Measurements from ENCODE around the gene FBXW11.
A peak's percentile ranks its signal among the peaks of the same experiment; 100 is the strongest.

FBXW11 gene

GRCh38 chr5:171965745-171966144 lies 40.7 kb downstream of the FBXW11 start:
- DNase-seq, result peak; percentile 57 to 67
- no peak for TF ChIP-seq POLR2A (IDR thresholded peaks at IDR 0.05; ENCODE audit: low read length)
- no peak for TF ChIP-seq GATA1 (IDR thresholded peaks at IDR 0.05; ENCODE audit: low read depth, low read length)

- no peak for DNase-seq
- TF ChIP-seq GATA1 (IDR thresholded peaks at IDR 0.05; ENCODE audit: low read depth, low read length), result no peak
Measured at GRCh38 chr5:171963416-171963815, 43.0 kb downstream of the FBXW11 start.

- DNase-seq, result peak; percentile 14 to 72
- TF ChIP-seq POLR2A (IDR thresholded peaks at IDR 0.05; ENCODE audit: low read length), result no peak
- TF ChIP-seq GATA1 (IDR thresholded peaks at IDR 0.05; ENCODE audit: low read depth, low read length), result no peak
Measured at GRCh38 chr5:171961117-171961516, 45.3 kb downstream of the FBXW11 start.

- DNase-seq, result no peak
Measured at GRCh38 chr5:171957591-171958251, 48.7 kb downstream of the FBXW11 start.

GRCh38 chr5:171956887-171957495 lies 49.4 kb downstream of the FBXW11 start:
- DNase-seq, result no peak
- TF ChIP-seq POLR2A (IDR thresholded peaks at IDR 0.05; ENCODE audit: low read length) (no peak), GATA1 (IDR thresholded peaks at IDR 0.05; ENCODE audit: low read depth, low read length) (no peak)

More at GRCh38 chr5:171957591-171958251, 48.7 kb downstream of the FBXW11 start:
- TF ChIP-seq POLR2A (IDR thresholded peaks at IDR 0.05; ENCODE audit: low read length), result no peak
- no peak for TF ChIP-seq GATA1 (IDR thresholded peaks at IDR 0.05; ENCODE audit: low read depth, low read length)

- TF ChIP-seq POLR2A (IDR thresholded peaks at IDR 0.05; ENCODE audit: low read length) (no peak), GATA1 (IDR thresholded peaks at IDR 0.05; ENCODE audit: low read depth, low read length) (no peak)
- DNase-seq, result peak in 1 of 2 experiments; percentile 16
Measured at GRCh38 chr5:171956314-171956713, 50.1 kb downstream of the FBXW11 start.

GRCh38 chr5:171955761-171956160 lies 50.7 kb downstream of the FBXW11 start:
- DNase-seq, result no peak
- TF ChIP-seq GATA1 (IDR thresholded peaks at IDR 0.05; ENCODE audit: low read depth, low read length) (no peak), POLR2A (IDR thresholded peaks at IDR 0.05; ENCODE audit: low read length) (no peak)

GRCh38 chr5:171954721-171955120 lies 51.7 kb downstream of the FBXW11 start:
- no peak for TF ChIP-seq POLR2A (IDR thresholded peaks at IDR 0.05; ENCODE audit: low read length)
- TF ChIP-seq GATA1 (IDR thresholded peaks at IDR 0.05; ENCODE audit: low read depth, low read length), result no peak
- DNase-seq, result peak in 1 of 2 experiments; percentile 40

- DNase-seq, result peak; percentile 91 to 92
- TF ChIP-seq GATA1 (IDR thresholded peaks at IDR 0.05; ENCODE audit: low read depth, low read length) (no peak), POLR2A (IDR thresholded peaks at IDR 0.05; ENCODE audit: low read length) (peak; percentile 37)
Measured at GRCh38 chr5:171953860-171954701, 52.4 kb downstream of the FBXW11 start.

- TF ChIP-seq POLR2A (IDR thresholded peaks at IDR 0.05; ENCODE audit: low read length), result no peak
- no peak for TF ChIP-seq GATA1 (IDR thresholded peaks at IDR 0.05; ENCODE audit: low read depth, low read length)
- no peak for DNase-seq
Measured at GRCh38 chr5:171952021-171952420, 54.4 kb downstream of the FBXW11 start.

GRCh38 chr5:171951218-171951617 lies 55.2 kb downstream of the FBXW11 start:
- TF ChIP-seq GATA1 (IDR thresholded peaks at IDR 0.05; ENCODE audit: low read depth, low read length), result no peak
- no peak for TF ChIP-seq POLR2A (IDR thresholded peaks at IDR 0.05; ENCODE audit: low read length)
- DNase-seq, result no peak

GRCh38 chr5:171946000-171946781 lies 60.2 kb downstream of the FBXW11 start:
- no peak for TF ChIP-seq POLR2A (IDR thresholded peaks at IDR 0.05; ENCODE audit: low read length)
- TF ChIP-seq GATA1 (IDR thresholded peaks at IDR 0.05; ENCODE audit: low read depth, low read length), result no peak
- DNase-seq, result no peak

GRCh38 chr5:171945476-171945875 lies 61.0 kb downstream of the FBXW11 start:
- TF ChIP-seq GATA1 (IDR thresholded peaks at IDR 0.05; ENCODE audit: low read depth, low read length), result no peak
- TF ChIP-seq POLR2A (IDR thresholded peaks at IDR 0.05; ENCODE audit: low read length), result no peak
- no peak for DNase-seq

Measured in erythroblast (primary cell).